ENCODE data around the gene CEP44.

DNA sequence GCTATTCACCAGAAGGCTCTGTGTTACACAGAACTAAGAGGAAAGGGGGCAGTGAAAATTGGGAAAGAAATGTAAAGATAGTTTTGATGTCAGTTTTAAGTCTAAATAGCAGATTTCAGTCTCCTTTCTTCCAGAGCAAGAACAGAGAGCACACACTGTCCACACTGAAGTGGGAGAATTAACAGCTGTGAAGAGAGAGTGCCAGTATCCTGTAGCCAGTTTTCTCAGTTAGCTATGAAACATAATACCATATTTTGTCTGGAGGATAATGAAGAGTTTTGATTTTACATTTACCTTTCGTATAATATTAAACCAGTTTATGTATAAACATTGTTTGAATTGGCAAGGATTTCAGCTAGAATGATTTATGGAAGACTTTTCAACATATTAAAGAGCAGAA lies 35.3 kb upstream of the CEP44 start:
- TF ChIP-seq, protein P1, sequence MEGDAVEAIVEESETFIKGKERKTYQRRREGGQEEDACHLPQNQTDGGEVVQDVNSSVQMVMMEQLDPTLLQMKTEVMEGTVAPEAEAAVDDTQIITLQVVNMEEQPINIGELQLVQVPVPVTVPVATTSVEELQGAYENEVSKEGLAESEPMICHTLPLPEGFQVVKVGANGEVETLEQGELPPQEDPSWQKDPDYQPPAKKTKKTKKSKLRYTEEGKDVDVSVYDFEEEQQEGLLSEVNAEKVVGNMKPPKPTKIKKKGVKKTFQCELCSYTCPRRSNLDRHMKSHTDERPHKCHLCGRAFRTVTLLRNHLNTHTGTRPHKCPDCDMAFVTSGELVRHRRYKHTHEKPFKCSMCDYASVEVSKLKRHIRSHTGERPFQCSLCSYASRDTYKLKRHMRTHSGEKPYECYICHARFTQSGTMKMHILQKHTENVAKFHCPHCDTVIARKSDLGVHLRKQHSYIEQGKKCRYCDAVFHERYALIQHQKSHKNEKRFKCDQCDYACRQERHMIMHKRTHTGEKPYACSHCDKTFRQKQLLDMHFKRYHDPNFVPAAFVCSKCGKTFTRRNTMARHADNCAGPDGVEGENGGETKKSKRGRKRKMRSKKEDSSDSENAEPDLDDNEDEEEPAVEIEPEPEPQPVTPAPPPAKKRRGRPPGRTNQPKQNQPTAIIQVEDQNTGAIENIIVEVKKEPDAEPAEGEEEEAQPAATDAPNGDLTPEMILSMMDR (IDR thresholded peaks at IDR 0.05 in 4 of 5, conservative IDR thresholded peaks at IDR 0.05 in 1 of 5): no peak
- TF ChIP-seq POLR2A (IDR thresholded peaks at IDR 0.05): no peak
